Measurements from ENCODE around the gene PALS2. TPM values are rescaled to one million over a fixed set of nuclear protein-coding genes. Genes with fewer than 3 reads are reported as not detected.

PALS2 gene
- total RNA-seq, 1 donor from 2014 or later, result 34.8 TPM

DNA sequence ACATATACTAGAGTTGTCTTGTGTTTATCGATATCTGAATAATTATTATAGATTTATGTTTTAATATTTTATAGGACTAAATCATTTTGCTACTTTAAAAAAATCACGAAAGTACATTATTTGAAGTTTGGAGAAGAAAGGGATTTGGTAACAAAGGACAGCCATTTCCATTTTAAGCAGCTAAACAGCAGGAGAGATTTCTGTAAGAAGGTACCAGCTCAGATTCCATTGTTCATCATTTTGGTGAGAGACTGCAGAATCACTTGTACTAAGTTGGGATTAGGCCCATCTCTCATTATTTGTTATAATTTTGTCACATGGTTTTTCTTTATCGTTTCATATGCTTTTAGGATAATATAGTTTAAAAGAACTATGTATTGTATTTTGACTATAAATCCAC lies 46.7 kb downstream of the PALS2 start:
- no peak overlapping the region for H3K27ac Mint-ChIP-seq
- intact Hi-C loops (cut with micrococcal nuclease), result no loop called here
- ChIA-PET CTCF (no interaction called here), POLR2A (no interaction called here)
- no peak for DNase-seq
- H3K27me3 Mint-ChIP-seq, result no peaks in the 10 kb centered on the region
- H3K4me1 Mint-ChIP-seq, result peaks cover 34% of the 10 kb centered on the region
- peaks cover 25% of the 10 kb centered on the region for H3K9me3 Mint-ChIP-seq
- TF ChIP-seq, protein P1, sequence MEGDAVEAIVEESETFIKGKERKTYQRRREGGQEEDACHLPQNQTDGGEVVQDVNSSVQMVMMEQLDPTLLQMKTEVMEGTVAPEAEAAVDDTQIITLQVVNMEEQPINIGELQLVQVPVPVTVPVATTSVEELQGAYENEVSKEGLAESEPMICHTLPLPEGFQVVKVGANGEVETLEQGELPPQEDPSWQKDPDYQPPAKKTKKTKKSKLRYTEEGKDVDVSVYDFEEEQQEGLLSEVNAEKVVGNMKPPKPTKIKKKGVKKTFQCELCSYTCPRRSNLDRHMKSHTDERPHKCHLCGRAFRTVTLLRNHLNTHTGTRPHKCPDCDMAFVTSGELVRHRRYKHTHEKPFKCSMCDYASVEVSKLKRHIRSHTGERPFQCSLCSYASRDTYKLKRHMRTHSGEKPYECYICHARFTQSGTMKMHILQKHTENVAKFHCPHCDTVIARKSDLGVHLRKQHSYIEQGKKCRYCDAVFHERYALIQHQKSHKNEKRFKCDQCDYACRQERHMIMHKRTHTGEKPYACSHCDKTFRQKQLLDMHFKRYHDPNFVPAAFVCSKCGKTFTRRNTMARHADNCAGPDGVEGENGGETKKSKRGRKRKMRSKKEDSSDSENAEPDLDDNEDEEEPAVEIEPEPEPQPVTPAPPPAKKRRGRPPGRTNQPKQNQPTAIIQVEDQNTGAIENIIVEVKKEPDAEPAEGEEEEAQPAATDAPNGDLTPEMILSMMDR (IDR thresholded peaks at IDR 0.05), result no peak
- no peak for ATAC-seq (ENCODE audit: low read depth)
- H3K36me3 Mint-ChIP-seq (ENCODE audit: low read depth), result peaks cover 20% of the 10 kb centered on the region
- H3K4me3 Mint-ChIP-seq, result no peak overlapping the region

DNA sequence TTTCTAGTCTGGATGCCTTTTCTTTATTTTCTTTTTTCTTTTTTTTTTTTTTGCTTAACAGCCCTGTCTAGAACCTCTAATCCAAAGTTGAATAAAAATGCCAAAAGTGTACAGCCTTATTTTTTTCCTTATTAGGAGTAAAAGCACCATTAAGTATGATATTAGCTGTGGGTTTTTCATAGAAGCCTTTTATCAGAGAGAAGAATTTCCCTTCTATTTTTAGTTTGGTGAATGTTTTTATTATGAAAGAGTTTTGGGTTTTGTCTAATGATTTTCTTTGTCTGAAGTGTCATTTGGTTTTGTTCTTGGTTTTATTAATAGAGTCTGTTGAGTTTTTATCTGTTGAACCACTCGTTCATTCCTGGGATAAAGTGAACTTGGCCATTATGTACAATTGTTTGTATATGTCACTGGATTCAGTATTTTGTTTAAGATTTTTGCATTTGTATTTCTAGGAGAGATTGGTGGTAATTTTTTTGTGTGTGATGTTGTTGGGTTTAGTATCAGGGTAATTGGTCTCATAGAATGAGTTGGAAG lies 49.5 kb downstream of the PALS2 start:
- H3K4me3 Mint-ChIP-seq, result peak overlapping the region; percentile 7
- H3K4me1 Mint-ChIP-seq, result peaks cover 31% of the 10 kb centered on the region

More for the DNA sequence above, 49.5 kb downstream of the PALS2 start:
- ChIA-PET POLR2A (no interaction called here), CTCF (no interaction called here)
- no peak overlapping the region for H3K27ac Mint-ChIP-seq
- H3K27me3 Mint-ChIP-seq, result no peaks in the 10 kb centered on the region
- no peak for ATAC-seq (ENCODE audit: low read depth)
- peaks cover 17% of the 10 kb centered on the region for H3K9me3 Mint-ChIP-seq
- no peak for DNase-seq
- H3K36me3 Mint-ChIP-seq (ENCODE audit: low read depth), result peaks cover 25% of the 10 kb centered on the region
- TF ChIP-seq, protein P1 (IDR thresholded peaks at IDR 0.05), result no peak
- intact Hi-C loops (cut with micrococcal nuclease), result no loop called here

Other genes with a start within 250 kb of the PALS2 start
- gene GSDME, start 184.0 kb downstream of the PALS2 start, total RNA-seq, result 3.1 and 4.1 TPM in 2 replicates